ENCODE data around the gene ELSPBP1. TPM values are rescaled to one million over a fixed set of nuclear protein-coding genes. Genes with fewer than 3 reads are reported as not detected.

The ELSPBP1 gene
- total RNA-seq, 1 experiment from 2014 or later, result not detected

DNA sequence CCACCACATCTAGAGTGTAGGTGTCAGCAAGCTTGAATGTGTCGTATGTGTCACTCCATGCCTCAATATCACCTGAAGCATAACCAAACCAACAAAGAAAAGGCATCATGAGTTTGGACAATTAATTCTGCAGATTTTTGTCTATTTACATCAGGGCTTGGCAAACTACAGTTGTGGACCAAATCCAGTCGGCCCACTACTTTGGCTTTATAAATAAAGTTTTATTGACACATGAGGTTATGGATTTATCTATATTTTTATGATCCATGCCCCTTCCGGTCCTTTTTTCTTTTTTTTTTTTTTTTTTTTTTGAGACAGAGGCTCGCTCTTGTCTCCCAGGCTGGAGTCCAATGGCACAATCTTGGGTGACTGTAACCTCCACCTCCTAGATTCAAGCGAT, 58.6 kb downstream of the ELSPBP1 start:
- H2AFZ ChIP-seq (ENCODE audit: low read length), result no peak overlapping the region
- H3K27ac ChIP-seq (ENCODE audit: low read length), result no peak overlapping the region
- H3K79me2 ChIP-seq (ENCODE audit: low read length), result no peaks in the 10 kb centered on the region
- no peak overlapping the region for H3K4me2 ChIP-seq (ENCODE audit: low read length)
- H4K20me1 ChIP-seq (ENCODE audit: low read length), result no peaks in the 10 kb centered on the region
- H3K9ac ChIP-seq (ENCODE audit: low read length), result no peak overlapping the region
- no peaks in the 10 kb centered on the region for H3K9me2 ChIP-seq (replicated peaks; ENCODE audit: low read length)
- TF ChIP-seq, protein P1, sequence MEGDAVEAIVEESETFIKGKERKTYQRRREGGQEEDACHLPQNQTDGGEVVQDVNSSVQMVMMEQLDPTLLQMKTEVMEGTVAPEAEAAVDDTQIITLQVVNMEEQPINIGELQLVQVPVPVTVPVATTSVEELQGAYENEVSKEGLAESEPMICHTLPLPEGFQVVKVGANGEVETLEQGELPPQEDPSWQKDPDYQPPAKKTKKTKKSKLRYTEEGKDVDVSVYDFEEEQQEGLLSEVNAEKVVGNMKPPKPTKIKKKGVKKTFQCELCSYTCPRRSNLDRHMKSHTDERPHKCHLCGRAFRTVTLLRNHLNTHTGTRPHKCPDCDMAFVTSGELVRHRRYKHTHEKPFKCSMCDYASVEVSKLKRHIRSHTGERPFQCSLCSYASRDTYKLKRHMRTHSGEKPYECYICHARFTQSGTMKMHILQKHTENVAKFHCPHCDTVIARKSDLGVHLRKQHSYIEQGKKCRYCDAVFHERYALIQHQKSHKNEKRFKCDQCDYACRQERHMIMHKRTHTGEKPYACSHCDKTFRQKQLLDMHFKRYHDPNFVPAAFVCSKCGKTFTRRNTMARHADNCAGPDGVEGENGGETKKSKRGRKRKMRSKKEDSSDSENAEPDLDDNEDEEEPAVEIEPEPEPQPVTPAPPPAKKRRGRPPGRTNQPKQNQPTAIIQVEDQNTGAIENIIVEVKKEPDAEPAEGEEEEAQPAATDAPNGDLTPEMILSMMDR (conservative IDR thresholded peaks at IDR 0.05; ENCODE audit: low read depth, low read length), result no peak
- TF ChIP-seq EZH2phosphoT487 (IDR thresholded peaks at IDR 0.05; ENCODE audit: borderline replicate concordance, low read length) (no peak), EZH2 (IDR thresholded peaks at IDR 0.05; ENCODE audit: low read length, unreplicated experiment) (no peak)
- CTCF ChIA-PET, result no interaction called here
- POLR2A ChIA-PET (ENCODE audit: unreplicated experiment), result no interaction called here
- H3K9me3 ChIP-seq (ENCODE audit: low read length), result no peaks in the 10 kb centered on the region
- DNase-seq (no peak), ATAC-seq (no peak)
- no peaks in the 10 kb centered on the region for H3K4me1 ChIP-seq (ENCODE audit: insufficient read depth, low read length)
- no TSS peak for BruUV-seq (replicated peaks)
- H3K4me3 ChIP-seq (ENCODE audit: low read length), result no peak overlapping the region
- 0 out of 2 replicates have a peak, but pooled peaks cover 2% of the 10 kb centered on the region for H3K27me3 ChIP-seq (ENCODE audit: low read length)
- no peaks in the 10 kb centered on the region for H3F3A ChIP-seq (ENCODE audit: low read length, unreplicated experiment)
- intact Hi-C loops (cut with micrococcal nuclease), result no loop called here
- no peaks in the 10 kb centered on the region for H3K36me3 ChIP-seq (ENCODE audit: low read depth, low read length)

DNA sequence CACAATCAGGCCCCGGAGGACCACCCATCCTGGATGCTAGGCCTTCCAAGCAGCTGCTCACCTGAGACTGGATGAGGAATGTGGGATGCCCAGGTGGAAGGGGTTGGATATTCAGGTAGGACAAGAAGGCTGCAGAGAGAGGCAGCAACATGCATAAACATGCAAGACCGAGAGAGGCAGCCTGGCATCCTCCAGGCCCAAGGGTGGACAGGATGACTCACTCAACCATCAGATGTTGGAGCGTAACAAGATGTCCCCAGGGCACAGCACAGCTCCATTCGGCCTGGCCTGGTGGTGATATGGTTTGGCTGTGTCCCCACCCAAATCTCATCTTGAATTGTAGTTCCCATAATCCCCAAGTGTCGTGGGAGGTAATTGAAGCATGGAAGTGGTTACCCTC, 59.4 kb downstream of the ELSPBP1 start:
- DNase-seq (no peak), ATAC-seq (no peak)
- BruUV-seq (replicated peaks), result no TSS peak
- Histone ChIP-seq H3K4me1 (ENCODE audit: insufficient read depth, low read length) (no peaks in the 10 kb centered on the region), H2AFZ (ENCODE audit: low read length) (no peak overlapping the region), H3K27ac (ENCODE audit: low read length) (no peak overlapping the region), H3F3A (ENCODE audit: low read length, unreplicated experiment) (no peaks in the 10 kb centered on the region), H3K4me3 (ENCODE audit: low read length) (no peak overlapping the region), H3K9me2 (replicated peaks; ENCODE audit: low read length) (no peaks in the 10 kb centered on the region), H4K20me1 (ENCODE audit: low read length) (no peaks in the 10 kb centered on the region), H3K79me2 (ENCODE audit: low read length) (no peaks in the 10 kb centered on the region), H3K9me3 (ENCODE audit: low read length) (no peaks in the 10 kb centered on the region), H3K4me2 (ENCODE audit: low read length) (no peak overlapping the region), H3K36me3 (ENCODE audit: low read depth, low read length) (no peaks in the 10 kb centered on the region), H3K27me3 (ENCODE audit: low read length) (no peaks in the 10 kb centered on the region), H3K9ac (ENCODE audit: low read length) (no peak overlapping the region)
- intact Hi-C loops (cut with micrococcal nuclease), result no loop called here
- POLR2A ChIA-PET (ENCODE audit: unreplicated experiment), result no interaction called here
- TF ChIP-seq EZH2 (IDR thresholded peaks at IDR 0.05; ENCODE audit: low read length, unreplicated experiment) (no peak), EZH2phosphoT487 (IDR thresholded peaks at IDR 0.05; ENCODE audit: borderline replicate concordance, low read length) (no peak)
- TF ChIP-seq, protein P1 (conservative IDR thresholded peaks at IDR 0.05; ENCODE audit: low read depth, low read length), result no peak
- CTCF ChIA-PET, result no interaction called here

GRCh38 chr19:48059331-48059730, 64.9 kb downstream of the ELSPBP1 start:
- TF ChIP-seq EZH2 (IDR thresholded peaks at IDR 0.05; ENCODE audit: low read length, unreplicated experiment) (no peak), EZH2phosphoT487 (IDR thresholded peaks at IDR 0.05; ENCODE audit: borderline replicate concordance, low read length) (no peak)
- TF ChIP-seq, protein P1 (conservative IDR thresholded peaks at IDR 0.05; ENCODE audit: low read depth, low read length), result no peak
- DNase-seq (no peak), ATAC-seq (no peak)
- ChIA-PET POLR2A (ENCODE audit: unreplicated experiment) (no interaction called here), CTCF (no interaction called here)
- Histone ChIP-seq H3K79me2 (ENCODE audit: low read length) (no peaks in the 10 kb centered on the region), H3K4me1 (ENCODE audit: insufficient read depth, low read length) (no peaks in the 10 kb centered on the region), H3K27ac (ENCODE audit: low read length) (no peak overlapping the region), H4K20me1 (ENCODE audit: low read length) (no peaks in the 10 kb centered on the region), H3K36me3 (ENCODE audit: low read depth, low read length) (no peaks in the 10 kb centered on the region), H3K9me3 (ENCODE audit: low read length) (no peaks in the 10 kb centered on the region), H3K27me3 (ENCODE audit: low read length) (peaks cover 23% of the 10 kb centered on the region), H3K9me2 (replicated peaks; ENCODE audit: low read length) (no peaks in the 10 kb centered on the region), H3F3A (ENCODE audit: low read length, unreplicated experiment) (no peaks in the 10 kb centered on the region), H2AFZ (ENCODE audit: low read length) (no peak overlapping the region), H3K4me2 (ENCODE audit: low read length) (no peak overlapping the region), H3K9ac (ENCODE audit: low read length) (no peak overlapping the region), H3K4me3 (ENCODE audit: low read length) (no peak overlapping the region)
- no TSS peak for BruUV-seq (replicated peaks)
- intact Hi-C loops (cut with micrococcal nuclease), result no loop called here

Measured in PC-3 (cell line).